Measurements from ENCODE around the gene LCE6A. TPM values are rescaled to one million over a fixed set of nuclear protein-coding genes. Genes with fewer than 3 reads are reported as not detected.

The LCE6A gene
- total RNA-seq, 3 donors from 2014 or later (not counting 1 experiment from before 2014, with no cell fraction given) = not detected

- Mint-ChIP-seq H3K4me3 (no peak within 1 kb of the TSS), H3K27ac (no peak within 1 kb of the TSS), H3K4me1 (no peaks in the 10 kb centered on the region), H3K27me3 (ENCODE audit: low read depth in 2 of 2) (peaks cover 10 to 39% of the 10 kb centered on the region in 2 donors), H3K36me3 (no peaks in the 10 kb centered on the region), H3K9me3 (no peaks in the 10 kb centered on the region)
- Histone ChIP-seq H3K4me1 (ENCODE audit: control insufficient read depth, insufficient read depth, low read length) (no peaks in the 10 kb centered on the region), H3K36me3 (ENCODE audit: control insufficient read depth, insufficient read depth, low read length) (no peaks in the 10 kb centered on the region), H3K27ac (ENCODE audit: low read length) (no peak within 1 kb of the TSS), H3K27me3 (ENCODE audit: control insufficient read depth, insufficient read depth, low read length) (no peaks in the 10 kb centered on the region), H3K4me3 (ENCODE audit: low read length) (no peak within 1 kb of the TSS), H3K9me3 (ENCODE audit: control insufficient read depth, insufficient read depth, low read length) (no peaks in the 10 kb centered on the region)
- TF ChIP-seq CTCF (IDR thresholded peaks at IDR 0.05) = no peak
- DNase-seq (no peak), ATAC-seq (no peak)
- WGBS (ENCODE audit: insufficient coverage) = 73% methylated on average over 2 of the region's 3 CpGs
- intact Hi-C loops (cut with micrococcal nuclease) = no loop called here
These were observed 36.1 kb upstream of the LCE6A start, which contains the start of gene LCE1C for GRCh38 chr1:152806576-152806975. LCE1C (minus strand) TSS chr1:152806651; CDS start chr1:152805478, 1,173 bp downstream.

DNA sequence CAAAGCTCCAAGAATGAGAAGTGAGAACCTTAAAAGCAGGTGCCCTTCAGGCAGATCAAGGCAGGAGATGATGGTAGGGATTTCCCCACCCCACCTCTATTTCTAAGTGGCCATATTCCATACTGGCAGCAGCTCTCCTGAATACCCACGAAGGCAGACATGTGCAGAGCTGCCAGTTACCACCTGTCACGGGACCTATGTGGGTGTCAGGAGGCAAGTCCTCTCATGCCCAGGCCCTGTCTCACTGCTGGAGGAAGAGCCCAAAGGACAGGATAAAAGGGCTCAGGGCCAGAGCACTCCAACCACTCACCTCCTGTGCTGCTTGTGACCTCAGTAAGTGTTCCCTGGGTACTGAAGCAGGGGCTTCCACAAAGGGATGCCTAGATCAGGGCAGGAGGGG, 31.6 kb upstream of the LCE6A start:
- no peaks in the 10 kb centered on the region for H3K27me3 ChIP-seq (ENCODE audit: control insufficient read depth, insufficient read depth, low read length)
- WGBS (ENCODE audit: insufficient coverage) = 77% methylated on average over 2 of the region's 2 CpGs
- H3K9me3 ChIP-seq (ENCODE audit: control insufficient read depth, insufficient read depth, low read length) = no peaks in the 10 kb centered on the region
- Mint-ChIP-seq H3K4me3 (no peak overlapping the region), H3K4me1 (no peaks in the 10 kb centered on the region), H3K36me3 (no peaks in the 10 kb centered on the region), H3K9me3 (no peaks in the 10 kb centered on the region), H3K27ac (no peak overlapping the region), H3K27me3 (ENCODE audit: low read depth in 2 of 2) (peaks cover 9 to 16% of the 10 kb centered on the region in 2 donors)
- H3K4me3 ChIP-seq (ENCODE audit: low read length) = no peak overlapping the region
- ATAC-seq = no peak
- H3K27ac ChIP-seq (ENCODE audit: low read length) = no peak overlapping the region
- DNase-seq = no peak
- H3K36me3 ChIP-seq (ENCODE audit: control insufficient read depth, insufficient read depth, low read length) = no peaks in the 10 kb centered on the region
- H3K4me1 ChIP-seq (ENCODE audit: control insufficient read depth, insufficient read depth, low read length) = no peaks in the 10 kb centered on the region
- no peak for TF ChIP-seq CTCF (IDR thresholded peaks at IDR 0.05)
- intact Hi-C loops (cut with micrococcal nuclease) = no loop called here

DNA sequence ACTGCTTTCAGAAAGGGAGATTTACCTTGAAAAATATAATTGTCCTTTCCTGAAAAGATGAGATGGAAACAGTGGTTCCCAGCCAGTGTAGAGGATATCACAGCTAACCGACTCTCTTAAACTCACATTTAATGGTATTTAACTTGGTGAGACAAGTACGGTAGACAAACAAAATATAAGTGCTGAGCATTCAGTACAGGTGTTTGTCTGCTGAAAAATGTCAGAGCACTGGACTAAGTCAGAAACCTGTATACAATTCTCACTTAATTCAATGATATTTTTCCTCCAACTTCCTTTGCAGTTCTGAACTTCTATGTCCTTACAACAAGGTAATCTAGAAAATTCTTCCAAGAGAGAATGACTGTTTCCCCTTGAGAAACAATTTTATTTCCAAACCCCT, 31.0 kb upstream of the LCE6A start, which contains the start of gene LCE1B:
TSS of gene LCE1B (plus strand) at position 301 of the 400 bp plus-strand sequence. CDS start 476 bp downstream, outside the sequence.
- no peak for TF ChIP-seq CTCF (IDR thresholded peaks at IDR 0.05)
- whole genome bisulfite sequencing (ENCODE audit: insufficient coverage) = 100% methylated on average over 1 of the region's 2 CpGs
- H3K27ac ChIP-seq (ENCODE audit: low read length) = no peak within 1 kb of the TSS
- Mint-ChIP-seq H3K9me3 (no peaks in the 10 kb centered on the region), H3K4me1 (no peaks in the 10 kb centered on the region), H3K4me3 (no peak within 1 kb of the TSS), H3K27me3 (ENCODE audit: low read depth in 2 of 2) (peaks cover 9 to 16% of the 10 kb centered on the region in 2 donors), H3K36me3 (no peaks in the 10 kb centered on the region), H3K27ac (no peak within 1 kb of the TSS)
- no peaks in the 10 kb centered on the region for H3K4me1 ChIP-seq (ENCODE audit: control insufficient read depth, insufficient read depth, low read length)
- intact Hi-C loops (cut with micrococcal nuclease) = no loop called here
- DNase-seq = no peak
- no peaks in the 10 kb centered on the region for H3K36me3 ChIP-seq (ENCODE audit: control insufficient read depth, insufficient read depth, low read length)
- ATAC-seq = no peak
- H3K27me3 ChIP-seq (ENCODE audit: control insufficient read depth, insufficient read depth, low read length) = no peaks in the 10 kb centered on the region
- H3K9me3 ChIP-seq (ENCODE audit: control insufficient read depth, insufficient read depth, low read length) = no peaks in the 10 kb centered on the region
- H3K4me3 ChIP-seq (ENCODE audit: low read length) = no peak within 1 kb of the TSS

DNA sequence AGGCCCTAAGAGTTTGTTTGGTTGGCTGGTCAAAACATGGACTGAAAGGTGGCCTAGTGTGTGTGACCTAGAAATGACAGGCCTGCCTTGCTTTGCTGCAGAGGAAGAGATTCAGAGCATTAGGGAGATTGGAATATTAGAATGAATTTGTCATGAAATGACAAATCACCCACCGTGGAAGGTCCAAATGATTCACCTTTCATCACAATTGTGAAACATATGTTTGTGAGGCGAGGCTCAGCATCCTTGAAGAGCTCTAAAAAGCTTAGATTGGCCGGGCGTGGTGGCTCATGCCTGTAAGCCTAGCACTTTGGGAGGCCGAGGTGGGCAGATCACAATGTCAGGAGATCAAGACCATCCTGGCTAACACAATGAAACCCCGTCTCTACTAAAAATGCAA, 25.3 kb upstream of the LCE6A start:
- H3K4me3 ChIP-seq (ENCODE audit: low read length) = no peak overlapping the region
- H3K27ac ChIP-seq (ENCODE audit: low read length) = no peak overlapping the region
- Mint-ChIP-seq H3K36me3 (no peaks in the 10 kb centered on the region), H3K27me3 (ENCODE audit: low read depth in 2 of 2) (peaks cover 6 to 11% of the 10 kb centered on the region in 2 donors), H3K4me1 (no peaks in the 10 kb centered on the region), H3K4me3 (no peak overlapping the region), H3K27ac (no peak overlapping the region), H3K9me3 (no peaks in the 10 kb centered on the region)
- TF ChIP-seq CTCF (IDR thresholded peaks at IDR 0.05) = no peak
- no peaks in the 10 kb centered on the region for H3K9me3 ChIP-seq (ENCODE audit: control insufficient read depth, insufficient read depth, low read length)
- ATAC-seq (no peak), DNase-seq (no peak)
- no peaks in the 10 kb centered on the region for H3K4me1 ChIP-seq (ENCODE audit: control insufficient read depth, insufficient read depth, low read length)
- 91% methylated on average over 6 of the region's 6 CpGs for WGBS (ENCODE audit: insufficient coverage)
- intact Hi-C loops (cut with micrococcal nuclease) = no loop called here
- H3K27me3 ChIP-seq (ENCODE audit: control insufficient read depth, insufficient read depth, low read length) = no peaks in the 10 kb centered on the region
- H3K36me3 ChIP-seq (ENCODE audit: control insufficient read depth, insufficient read depth, low read length) = no peaks in the 10 kb centered on the region
